C4-2B (cell line): ENCODE measurements around the gene TREM2.

Experiments used
- CTCF ChIP-seq: fragments of 450-650 bp; conservative IDR thresholded peaks from 2 replicates; pipeline ENCODE4 v1.5.1; 2017; ENCODE audit warnings: mild to moderate bottlenecking
- ZFX ChIP-seq: fragments of 450-650 bp; IDR thresholded peaks from 2 replicates; pipeline ENCODE4 v1.6.1; 2017

- no peak for TF ChIP-seq CTCF
- TF ChIP-seq ZFX = no peak
Observed at GRCh38 chr6:41193171-41193734, 30.3 kb upstream of the TREM2 start.
